GM20000 (cell line): ENCODE results near the gene FAM168A.

Source experiments
- DNase-seq: peaks from one replicate; pipeline ENCODE4 v3.0.0; 2012; ENCODE audit warnings: low spot score
- TF ChIP-seq, protein P1 (sequence below): IDR thresholded peaks from 2 replicates; pipeline ENCODE4 v1.5.1; 2012; ENCODE audit warnings: mild to moderate bottlenecking, control low read depth; ENCODE audit errors: extremely low read depth, missing control alignments

Gene FAM168A

DNA sequence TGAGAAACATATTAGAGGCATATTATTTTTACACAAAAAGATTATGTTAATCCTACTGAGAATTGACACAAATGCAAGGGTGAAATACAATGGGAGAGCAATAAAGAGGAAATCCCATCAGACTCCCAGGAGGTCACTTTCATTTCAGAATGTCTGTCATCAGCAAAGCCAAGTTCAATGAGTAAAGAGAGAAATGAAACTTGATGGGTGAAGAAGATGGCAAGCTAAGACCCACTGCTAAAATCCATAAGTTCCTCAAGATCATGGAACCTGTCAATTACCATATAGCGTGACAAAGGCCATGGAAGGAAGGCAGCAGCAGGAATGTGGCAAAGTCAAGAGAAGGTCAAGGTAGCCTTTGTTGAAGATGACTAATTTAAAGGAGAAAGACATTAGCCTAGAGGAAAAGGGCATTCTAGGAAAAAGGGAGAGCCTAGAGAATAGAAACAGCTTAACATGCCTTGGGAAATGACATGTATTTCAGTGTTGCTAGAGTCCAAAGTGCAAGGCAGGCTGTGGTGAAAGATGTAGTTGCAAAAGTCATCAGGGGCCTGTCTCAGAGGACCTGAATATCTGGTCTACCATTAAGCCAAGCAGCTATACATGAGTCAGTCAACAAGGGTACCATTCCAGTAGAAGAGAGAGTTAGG is 43.1 kb downstream of the FAM168A start:
- TF ChIP-seq, protein P1, sequence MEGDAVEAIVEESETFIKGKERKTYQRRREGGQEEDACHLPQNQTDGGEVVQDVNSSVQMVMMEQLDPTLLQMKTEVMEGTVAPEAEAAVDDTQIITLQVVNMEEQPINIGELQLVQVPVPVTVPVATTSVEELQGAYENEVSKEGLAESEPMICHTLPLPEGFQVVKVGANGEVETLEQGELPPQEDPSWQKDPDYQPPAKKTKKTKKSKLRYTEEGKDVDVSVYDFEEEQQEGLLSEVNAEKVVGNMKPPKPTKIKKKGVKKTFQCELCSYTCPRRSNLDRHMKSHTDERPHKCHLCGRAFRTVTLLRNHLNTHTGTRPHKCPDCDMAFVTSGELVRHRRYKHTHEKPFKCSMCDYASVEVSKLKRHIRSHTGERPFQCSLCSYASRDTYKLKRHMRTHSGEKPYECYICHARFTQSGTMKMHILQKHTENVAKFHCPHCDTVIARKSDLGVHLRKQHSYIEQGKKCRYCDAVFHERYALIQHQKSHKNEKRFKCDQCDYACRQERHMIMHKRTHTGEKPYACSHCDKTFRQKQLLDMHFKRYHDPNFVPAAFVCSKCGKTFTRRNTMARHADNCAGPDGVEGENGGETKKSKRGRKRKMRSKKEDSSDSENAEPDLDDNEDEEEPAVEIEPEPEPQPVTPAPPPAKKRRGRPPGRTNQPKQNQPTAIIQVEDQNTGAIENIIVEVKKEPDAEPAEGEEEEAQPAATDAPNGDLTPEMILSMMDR = no peak
- DNase-seq = no peak

DNA sequence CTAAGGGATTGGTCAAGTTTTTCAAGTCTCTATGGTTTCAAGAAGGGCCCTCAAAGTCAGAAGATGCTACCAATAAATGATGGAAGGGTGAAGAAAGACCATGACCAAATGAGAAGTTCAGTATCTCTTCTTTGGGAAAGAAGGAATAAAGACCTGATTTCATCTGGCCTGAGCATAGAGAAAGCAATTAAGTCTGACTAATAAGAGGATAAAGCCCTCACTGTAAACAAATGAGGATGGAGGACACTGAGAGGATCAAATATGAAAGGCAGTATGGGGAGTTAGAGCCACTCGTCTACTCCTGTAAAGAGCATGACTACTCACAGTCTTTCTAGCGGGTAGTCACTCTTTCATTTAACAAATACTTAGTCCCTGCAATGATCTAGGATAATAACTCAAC is 44.6 kb downstream of the FAM168A start:
- TF ChIP-seq, protein P1 = no peak
- no peak for DNase-seq

DNA sequence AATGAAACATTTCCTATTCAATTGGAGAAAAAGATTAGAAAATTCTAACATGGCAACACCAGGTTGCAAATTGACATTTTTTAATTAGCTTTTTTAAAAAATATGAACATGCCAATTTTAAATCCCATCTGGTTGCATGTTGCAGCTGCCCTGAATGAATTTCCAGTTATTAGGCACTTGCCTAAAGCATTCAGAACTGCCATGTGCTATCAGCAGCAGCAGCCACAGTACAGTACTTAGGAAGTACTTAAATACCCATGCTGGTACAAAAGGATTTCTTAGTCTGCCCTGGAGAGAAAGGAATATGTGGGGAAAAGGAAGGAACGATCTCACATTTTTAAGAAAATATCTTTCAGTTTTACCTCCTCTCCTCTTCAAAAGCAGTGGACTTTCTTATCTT is 46.2 kb downstream of the FAM168A start:
- TF ChIP-seq, protein P1 = no peak
- no peak for DNase-seq

DNA sequence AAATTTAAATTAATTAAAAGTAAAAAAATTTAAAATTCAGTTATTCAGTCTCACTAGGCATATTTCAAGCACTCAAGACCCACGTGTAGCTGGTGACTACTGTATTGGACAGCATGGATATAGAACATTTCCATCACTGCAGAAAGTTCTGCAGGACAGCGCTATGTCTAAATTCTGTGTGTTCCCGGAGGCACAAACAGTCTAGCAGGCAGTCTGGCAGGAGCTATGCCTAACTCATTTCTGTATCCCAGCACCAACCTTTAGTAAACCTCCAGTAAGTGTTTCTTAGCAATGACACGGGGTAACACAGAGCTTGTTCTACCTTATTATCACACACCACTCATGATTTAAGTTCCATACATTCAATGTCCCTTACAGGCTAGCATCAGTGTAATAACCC is 48.5 kb downstream of the FAM168A start:
- TF ChIP-seq, protein P1 = no peak
- DNase-seq = no peak

DNA sequence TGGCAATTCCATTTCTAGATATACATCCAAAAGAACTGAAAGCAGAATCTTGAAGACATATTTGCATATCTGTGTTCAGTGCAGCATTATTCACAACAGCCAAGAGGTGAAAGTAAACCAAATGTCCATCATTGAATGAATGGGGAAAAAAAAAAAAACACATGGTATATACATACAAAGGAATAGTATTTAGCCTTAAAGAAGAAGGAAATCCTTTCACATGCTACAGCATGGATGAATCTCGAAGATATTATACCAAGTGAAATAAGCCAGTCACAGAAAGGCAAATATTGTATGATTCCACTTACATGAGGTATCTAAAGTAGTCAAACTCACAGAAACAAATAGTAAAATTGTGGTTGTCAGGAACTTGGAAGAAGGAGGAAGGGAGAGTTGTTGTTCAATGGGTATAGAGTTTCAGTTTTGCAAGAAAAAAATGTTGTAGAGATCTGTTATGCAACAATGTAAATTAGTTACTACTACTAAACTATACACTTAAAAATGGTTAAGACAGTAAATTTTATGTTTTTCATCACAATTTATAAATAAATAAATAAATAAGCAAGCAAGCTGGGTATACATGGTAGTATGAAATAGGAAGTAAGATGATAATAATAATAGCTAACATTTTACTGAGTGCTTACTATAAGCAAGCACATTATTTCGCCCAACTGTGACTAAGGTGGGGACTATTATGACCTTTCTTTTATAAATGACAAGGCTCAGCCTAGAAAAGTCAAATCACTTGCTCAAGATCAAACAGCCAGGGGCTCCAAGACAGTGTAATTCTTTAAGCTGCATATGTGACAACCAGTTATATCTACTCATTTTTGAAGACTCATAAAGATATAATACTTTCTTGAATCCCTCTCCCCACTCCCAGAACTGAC is 50.0 kb downstream of the FAM168A start:
- TF ChIP-seq, protein P1 = no peak
- no peak for DNase-seq

DNA sequence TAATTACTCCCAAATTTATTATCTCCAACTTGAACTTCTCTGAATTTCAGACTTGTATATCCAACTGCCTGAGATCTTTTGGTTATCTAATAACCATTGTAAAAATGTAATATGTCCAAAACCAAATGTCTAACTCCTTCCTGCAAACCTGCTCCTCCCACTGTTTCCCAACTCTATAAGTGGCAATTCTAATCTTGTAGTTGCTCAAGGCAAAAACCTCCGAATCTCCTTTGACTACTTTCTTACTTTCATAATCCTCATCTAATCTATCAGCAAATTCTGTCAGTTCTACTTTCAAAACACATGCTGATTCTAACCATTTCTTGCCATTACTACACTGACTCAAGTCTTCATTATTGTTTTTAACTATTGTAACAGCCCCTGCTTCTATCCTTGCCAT is 55.7 kb downstream of the FAM168A start:
- TF ChIP-seq, protein P1 = no peak
- no peak for DNase-seq

DNA sequence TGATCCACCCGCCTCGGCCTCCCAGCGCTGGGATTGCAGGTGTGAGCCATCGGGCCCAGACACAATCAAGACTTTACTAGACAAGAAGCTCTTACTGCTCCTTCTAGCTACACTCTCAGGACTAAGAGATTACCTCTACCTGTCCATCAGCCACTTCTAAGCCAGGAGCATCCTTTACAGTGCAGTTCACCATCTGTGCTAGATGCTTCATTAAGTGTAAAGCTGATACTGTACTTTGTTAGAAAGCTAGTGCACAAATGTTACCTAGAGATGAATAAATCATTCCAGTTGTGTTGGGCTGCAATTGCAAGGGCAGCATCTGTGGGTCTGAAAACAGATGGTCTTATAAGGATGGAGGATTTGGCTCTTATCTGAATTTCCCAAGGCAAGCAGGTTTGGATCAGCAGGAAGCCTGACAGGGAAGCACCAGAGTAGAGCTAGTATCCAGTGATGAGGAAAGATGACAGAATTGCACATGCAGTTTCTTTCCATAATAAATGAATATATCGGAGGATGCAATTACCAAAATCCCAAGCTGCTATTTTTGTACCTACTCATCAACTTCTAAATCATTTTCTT is 58.3 kb downstream of the FAM168A start:
- TF ChIP-seq, protein P1 = no peak
- no peak for DNase-seq
